Loucy (cell line): Measurements from ENCODE around the gene TENT4A.

Experiments used
- H2AFZ ChIP-seq: fragments of 200-600 bp; sonication (generic); 2 replicates; pipeline ENCODE4 v1.6.0; 2016; ENCODE audit warnings: antibody characterized with exemption, mild to moderate bottlenecking, low read length, moderate library complexity
- H3F3A ChIP-seq: fragments of 200-600 bp; 2 replicates; pipeline ENCODE4 v1.6.0; 2016; ENCODE audit warnings: antibody characterized with exemption, low read depth, mild to moderate bottlenecking
- H3K27me3 ChIP-seq: fragments of 200-600 bp; sonication (generic); 2 replicates; pipeline ENCODE4 v1.6.1; 2014; ENCODE audit warnings: low read length, mild to moderate bottlenecking; ENCODE audit not compliant: insufficient read depth, poor library complexity, severe bottlenecking
- H3K36me3 ChIP-seq: fragments of 200-600 bp; sonication (generic); 2 replicates; pipeline ENCODE4 v1.6.1; 2016; ENCODE audit warnings: low read length; ENCODE audit not compliant: insufficient read depth
- H3K4me1 ChIP-seq: fragments of 200-600 bp; sonication (generic); 2 replicates; pipeline ENCODE4 v1.5.1; 2014; ENCODE audit warnings: low read length, mild to moderate bottlenecking; ENCODE audit not compliant: insufficient read depth, poor library complexity, severe bottlenecking
- H3K4me2 ChIP-seq: fragments of 200-600 bp; sonication (generic); 2 replicates; pipeline ENCODE4 v1.6.0; 2014; ENCODE audit warnings: antibody characterized with exemption, low read length, low read depth, mild to moderate bottlenecking; ENCODE audit not compliant: poor library complexity, severe bottlenecking
- H3K4me3 ChIP-seq: fragments of 200-600 bp; sonication (generic); 2 replicates; pipeline ENCODE4 v1.5.1; 2014; ENCODE audit warnings: low read length, mild to moderate bottlenecking, mixed read lengths; ENCODE audit not compliant: poor library complexity, severe bottlenecking
- H3K79me2 ChIP-seq: fragments of 200-600 bp; sonication (generic); 2 replicates; pipeline ENCODE4 v1.6.1; 2014; ENCODE audit warnings: low read length; ENCODE audit not compliant: insufficient read depth
- H3K9ac ChIP-seq: fragments of 200-600 bp; sonication (generic); 2 replicates; pipeline ENCODE4 v1.6.0; 2014; ENCODE audit warnings: mild to moderate bottlenecking, low read depth, low read length, moderate library complexity; ENCODE audit not compliant: poor library complexity, severe bottlenecking
- H3K9me2 ChIP-seq: fragments of 200-600 bp; sonication (generic); replicated peaks from 2 replicates; pipeline ENCODE4 v1.6.1; 2016; ENCODE audit warnings: low read depth, low read length, mixed read lengths
- H3K9me3 ChIP-seq: fragments of 200-600 bp; sonication (generic); 2 replicates; pipeline ENCODE4 v1.6.1; 2014; ENCODE audit warnings: mild to moderate bottlenecking, antibody characterized with exemption, low read length, low read depth; ENCODE audit not compliant: insufficient read depth
- H4K20me1 ChIP-seq: fragments of 200-600 bp; sonication (generic); 2 replicates; pipeline ENCODE4 v1.6.0; 2014; ENCODE audit warnings: antibody characterized with exemption, low read length, mild to moderate bottlenecking; ENCODE audit not compliant: insufficient read depth, poor library complexity, severe bottlenecking
- EZH2phosphoT487 ChIP-seq: fragments of 200-600 bp; IDR thresholded peaks from 2 replicates; pipeline ENCODE4 v1.6.1; 2018; ENCODE audit warnings: antibody characterized with exemption, mild to moderate bottlenecking, moderate library complexity, borderline replicate concordance
- TF ChIP-seq, protein P1 (sequence below): fragments of 200-600 bp; sonication (generic); conservative IDR thresholded peaks from 2 replicates; pipeline ENCODE4 v1.5.1; 2014; ENCODE audit warnings: mild to moderate bottlenecking, antibody characterized with exemption, low read length

TENT4A gene

DNA sequence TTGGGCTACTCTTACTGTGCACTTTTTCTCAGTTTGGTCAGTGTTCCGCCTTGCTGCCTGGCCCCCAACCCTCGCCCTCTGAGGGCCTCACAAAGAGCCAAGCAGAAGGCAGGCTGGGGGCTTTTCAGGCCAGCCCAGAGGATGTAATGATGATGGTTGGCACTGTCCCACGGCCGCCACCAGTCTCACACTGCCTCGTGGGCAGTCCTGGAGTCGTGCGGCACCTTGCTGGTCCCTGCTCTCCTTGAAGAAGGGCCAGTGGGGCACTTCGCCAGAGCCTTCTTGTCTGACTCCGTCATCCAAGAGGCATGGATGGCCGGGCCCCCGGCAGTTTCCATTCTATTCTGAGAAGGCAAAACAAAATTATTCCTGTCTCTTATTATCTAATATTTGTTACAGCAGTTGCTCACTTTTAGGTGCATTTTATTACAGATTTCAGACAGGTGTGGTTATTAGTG is 21.0 kb downstream of the TENT4A start:
- no peak overlapping the region for H3K4me2 ChIP-seq
- peaks cover 22% of the 10 kb centered on the region for H3K4me1 ChIP-seq
- no peak overlapping the region for H2AFZ ChIP-seq
- peaks cover 67% of the 10 kb centered on the region; the same call in 1 of the 2 replicates for H3K36me3 ChIP-seq
- no peak overlapping the region for H3K4me3 ChIP-seq
- no peaks in the 10 kb centered on the region for H3K9me3 ChIP-seq
- H3K27me3 ChIP-seq, result no peaks in the 10 kb centered on the region
- peaks cover 100% of the 10 kb centered on the region for H3K79me2 ChIP-seq
- no peak overlapping the region for H3K9ac ChIP-seq
- peaks cover 2% of the 10 kb centered on the region; the same call in 1 of the 2 replicates for H3F3A ChIP-seq
- H3K9me2 ChIP-seq, result no peaks in the 10 kb centered on the region
- TF ChIP-seq EZH2phosphoT487, result no peak
- TF ChIP-seq, protein P1, sequence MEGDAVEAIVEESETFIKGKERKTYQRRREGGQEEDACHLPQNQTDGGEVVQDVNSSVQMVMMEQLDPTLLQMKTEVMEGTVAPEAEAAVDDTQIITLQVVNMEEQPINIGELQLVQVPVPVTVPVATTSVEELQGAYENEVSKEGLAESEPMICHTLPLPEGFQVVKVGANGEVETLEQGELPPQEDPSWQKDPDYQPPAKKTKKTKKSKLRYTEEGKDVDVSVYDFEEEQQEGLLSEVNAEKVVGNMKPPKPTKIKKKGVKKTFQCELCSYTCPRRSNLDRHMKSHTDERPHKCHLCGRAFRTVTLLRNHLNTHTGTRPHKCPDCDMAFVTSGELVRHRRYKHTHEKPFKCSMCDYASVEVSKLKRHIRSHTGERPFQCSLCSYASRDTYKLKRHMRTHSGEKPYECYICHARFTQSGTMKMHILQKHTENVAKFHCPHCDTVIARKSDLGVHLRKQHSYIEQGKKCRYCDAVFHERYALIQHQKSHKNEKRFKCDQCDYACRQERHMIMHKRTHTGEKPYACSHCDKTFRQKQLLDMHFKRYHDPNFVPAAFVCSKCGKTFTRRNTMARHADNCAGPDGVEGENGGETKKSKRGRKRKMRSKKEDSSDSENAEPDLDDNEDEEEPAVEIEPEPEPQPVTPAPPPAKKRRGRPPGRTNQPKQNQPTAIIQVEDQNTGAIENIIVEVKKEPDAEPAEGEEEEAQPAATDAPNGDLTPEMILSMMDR, result no peak
- peaks cover 78% of the 10 kb centered on the region for H4K20me1 ChIP-seq

DNA sequence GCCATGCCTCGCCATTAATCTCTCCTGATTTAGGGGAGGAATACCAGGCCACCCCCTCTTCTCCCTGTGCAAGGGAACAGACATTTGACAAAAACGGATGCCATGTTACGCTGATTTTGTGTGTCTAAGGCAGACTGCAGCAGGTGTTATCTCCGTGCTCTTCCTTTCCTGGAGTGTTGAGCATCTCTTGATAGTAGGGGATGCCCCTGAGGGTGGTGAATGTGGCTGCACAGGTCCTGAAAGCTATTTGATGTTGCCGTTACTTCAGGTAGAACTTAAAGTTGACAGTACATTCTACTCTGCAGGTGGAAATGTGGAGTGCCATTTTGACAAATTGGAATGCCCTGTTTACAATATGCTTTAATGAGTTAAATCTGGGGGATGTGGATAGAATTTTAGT is 21.5 kb downstream of the TENT4A start:
- H3K4me1 ChIP-seq, result peaks cover 17% of the 10 kb centered on the region

DNA sequence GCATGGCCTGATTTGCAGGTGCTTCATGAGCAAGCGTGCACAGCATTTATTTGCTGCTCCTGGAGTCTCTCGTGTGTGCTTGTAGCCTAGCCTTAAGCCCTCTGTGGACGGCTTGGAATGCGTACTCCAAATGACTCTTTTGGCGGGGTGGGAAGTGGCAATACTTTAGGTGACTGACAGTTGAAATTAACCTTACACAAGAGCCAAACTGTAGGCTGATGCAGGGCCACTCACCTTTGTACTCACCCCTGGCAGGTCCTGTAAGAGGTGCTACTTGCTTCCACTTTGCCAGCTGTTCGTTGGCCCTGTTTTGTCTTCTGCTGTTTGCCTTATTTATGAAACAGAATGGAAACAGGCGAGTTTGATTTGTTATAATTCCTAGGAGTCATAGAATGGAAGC is 22.9 kb downstream of the TENT4A start:
- Histone ChIP-seq H3K27me3 (no peaks in the 10 kb centered on the region), H2AFZ (no peak overlapping the region), H3K9me2 (no peaks in the 10 kb centered on the region), H3K79me2 (peaks cover 100% of the 10 kb centered on the region), H4K20me1 (peaks cover 60% of the 10 kb centered on the region), H3K9me3 (no peaks in the 10 kb centered on the region), H3K9ac (no peak overlapping the region), H3K4me3 (no peak overlapping the region), H3K4me1 (peaks cover 6% of the 10 kb centered on the region), H3K4me2 (no peak overlapping the region), H3F3A (no peaks in the 10 kb centered on the region), H3K36me3 (peaks cover 82% of the 10 kb centered on the region; the same call in 1 of the 2 replicates)
- TF ChIP-seq, protein P1, result no peak
- no peak for TF ChIP-seq EZH2phosphoT487

More for the DNA sequence above, 21.5 kb downstream of the TENT4A start:
- H3K9me3 ChIP-seq, result no peaks in the 10 kb centered on the region
- no peaks in the 10 kb centered on the region for H3K27me3 ChIP-seq
- peaks cover 73% of the 10 kb centered on the region; the same call in 1 of the 2 replicates for H3K36me3 ChIP-seq
- peaks cover 100% of the 10 kb centered on the region for H3K79me2 ChIP-seq
- H3K9ac ChIP-seq, result no peak overlapping the region
- no peaks in the 10 kb centered on the region for H3F3A ChIP-seq
- H3K4me3 ChIP-seq, result no peak overlapping the region
- no peaks in the 10 kb centered on the region for H3K9me2 ChIP-seq
- no peak for TF ChIP-seq EZH2phosphoT487
- TF ChIP-seq, protein P1, result no peak
- H3K4me2 ChIP-seq, result no peak overlapping the region
- H2AFZ ChIP-seq, result no peak overlapping the region
- H4K20me1 ChIP-seq, result peaks cover 73% of the 10 kb centered on the region
